NCI-H82 treated with DMSO at 0.1 percent for 48 hours (cell line): ENCODE results near the gene RGS4.

Experiments
- DNase-seq: peaks from one replicate; lab custom pipeline; 2025; ENCODE audit not compliant: unreplicated experiment; lab: John Stamatoyannopoulos, UW

The RGS4 gene

GRCh38 chr1:163069142-163069541 is at the start of gene RGS4:
Gene RGS4 (plus strand): TSS chr1:163069361. CDS start chr1:163069485, 124 bp downstream.
- peak; percentile 91 for DNase-seq

GRCh38 chr1:163022129-163022528 is 47.0 kb upstream of the RGS4 start:
- DNase-seq: no peak

GRCh38 chr1:163027610-163028009 is 41.6 kb upstream of the RGS4 start:
- no peak for DNase-seq

GRCh38 chr1:163029901-163030300 is 39.3 kb upstream of the RGS4 start:
- no peak for DNase-seq

GRCh38 chr1:163035446-163036249 is 33.5 kb upstream of the RGS4 start:
- no peak for DNase-seq

- DNase-seq: no peak
These were observed 32.5 kb upstream of the RGS4 start for GRCh38 chr1:163036671-163037070.

- no peak for DNase-seq
These were observed 30.0 kb upstream of the RGS4 start for GRCh38 chr1:163038928-163039706.

- no peak for DNase-seq
These were observed 29.5 kb upstream of the RGS4 start for GRCh38 chr1:163039707-163040093.

GRCh38 chr1:163046071-163046470 is 23.1 kb upstream of the RGS4 start:
- DNase-seq: no peak

- no peak for DNase-seq
These were observed 21.1 kb upstream of the RGS4 start for GRCh38 chr1:163047951-163048659.

GRCh38 chr1:163048869-163049268 is 20.3 kb upstream of the RGS4 start:
- DNase-seq: no peak

- DNase-seq: no peak
These were observed 19.9 kb upstream of the RGS4 start for GRCh38 chr1:163049296-163049695.

GRCh38 chr1:163050496-163050895 is 18.7 kb upstream of the RGS4 start:
- DNase-seq: no peak

GRCh38 chr1:163054181-163054591 is 15.0 kb upstream of the RGS4 start:
- no peak for DNase-seq

GRCh38 chr1:163055005-163055404 is 14.2 kb upstream of the RGS4 start:
- no peak for DNase-seq

- no peak for DNase-seq
These were observed 13.6 kb upstream of the RGS4 start for GRCh38 chr1:163055531-163055930.

- no peak for DNase-seq
These were observed 12.3 kb upstream of the RGS4 start for GRCh38 chr1:163056831-163057230.

- no peak for DNase-seq
These were observed 8.7 kb upstream of the RGS4 start for GRCh38 chr1:163060343-163061007.

- DNase-seq: no peak
These were observed 6.0 kb upstream of the RGS4 start for GRCh38 chr1:163063143-163063542.

GRCh38 chr1:163063610-163064009 is 5.6 kb upstream of the RGS4 start:
- no peak for DNase-seq

GRCh38 chr1:163066168-163066567 is 3.0 kb upstream of the RGS4 start:
- no peak for DNase-seq
